Astrocyte (in vitro differentiated cells and primary cell): Measurements from ENCODE around the gene HLA-F. TPM values are rescaled to one million over a fixed set of nuclear protein-coding genes. Genes with fewer than 3 reads are reported as not detected.

Experiments used
- DNase-seq: peaks from one replicate; pipeline ENCODE4 v3.0.0-alpha.2; 2010; ENCODE audit warnings: low read depth
- FAIRE-seq: peaks from 2 replicates; lab custom pipeline; 2011; peaks lifted over from hg19 to GRCh38; lab: Jason Lieb, UNC
- H2AFZ ChIP-seq: 2 replicates; pipeline ENCODE4 v1.6.0; 2012; ENCODE audit warnings: low read depth, low read length, inconsistent platforms
- H3K27ac ChIP-seq: 2 replicates; pipeline ENCODE4 v1.5.1; 2011; ENCODE audit warnings: low read depth, low read length, inconsistent platforms
- H3K27me3 ChIP-seq: 2 replicates; pipeline ENCODE4 v1.6.0; 2011; ENCODE audit warnings: low read length, inconsistent platforms; ENCODE audit not compliant: insufficient read depth
- H3K36me3 ChIP-seq: 2 replicates; pipeline ENCODE4 v1.5.1; 2011; ENCODE audit warnings: low read length, inconsistent platforms; ENCODE audit not compliant: insufficient read depth
- H3K4me1 ChIP-seq: 2 replicates; pipeline ENCODE4 v1.5.1; 2011; ENCODE audit warnings: low read length, inconsistent platforms; ENCODE audit not compliant: insufficient read depth
- H3K4me2 ChIP-seq: 2 replicates; pipeline ENCODE4 v1.6.0; 2012; ENCODE audit warnings: low read length, inconsistent platforms
- H3K4me3 ChIP-seq: 2 replicates; pipeline ENCODE4 v1.5.1; 2011; ENCODE audit warnings: low read depth, mild to moderate bottlenecking, low read length, inconsistent platforms; ENCODE audit not compliant: insufficient read depth
- H3K79me2 ChIP-seq: 2 replicates; pipeline ENCODE4 v1.6.0; 2012; ENCODE audit warnings: mild to moderate bottlenecking, low read length, inconsistent platforms; ENCODE audit not compliant: insufficient read depth
- H3K9ac ChIP-seq: 2 replicates; pipeline ENCODE4 v1.6.0; 2012; ENCODE audit warnings: mild to moderate bottlenecking, low read length, inconsistent platforms
- H3K9me3 ChIP-seq: 2 replicates; pipeline ENCODE4 v1.5.1; 2012; ENCODE audit warnings: low read depth, mild to moderate bottlenecking, low read length, inconsistent platforms; ENCODE audit not compliant: insufficient read depth
- H4K20me1 ChIP-seq: 2 replicates; pipeline ENCODE4 v1.6.0; 2012; ENCODE audit warnings: low read length, inconsistent platforms; ENCODE audit not compliant: insufficient read depth
- H3K27ac Mint-ChIP-seq: one replicate; pipeline ENCODE4 v1.8.0; 2021; ENCODE audit warnings: mild to moderate bottlenecking, mixed read lengths; ENCODE audit not compliant: unreplicated experiment
- H3K27me3 Mint-ChIP-seq: one replicate; pipeline ENCODE4 v1.8.0; 2021; ENCODE audit warnings: low read depth, mixed read lengths; ENCODE audit not compliant: unreplicated experiment
- H3K36me3 Mint-ChIP-seq: one replicate; pipeline ENCODE4 v1.8.0; 2021; ENCODE audit warnings: low read depth, mixed read lengths; ENCODE audit not compliant: unreplicated experiment
- H3K4me1 Mint-ChIP-seq: one replicate; pipeline ENCODE4 v1.8.0; 2021; ENCODE audit warnings: low read depth, mixed read lengths; ENCODE audit not compliant: unreplicated experiment
- H3K4me3 Mint-ChIP-seq: one replicate; pipeline ENCODE4 v1.8.0; 2021; ENCODE audit warnings: mild to moderate bottlenecking, moderate library complexity, mixed read lengths; ENCODE audit not compliant: unreplicated experiment
- H3K9me3 Mint-ChIP-seq: one replicate; pipeline ENCODE4 v1.8.0; 2021; ENCODE audit warnings: mild to moderate bottlenecking, mixed read lengths; ENCODE audit not compliant: unreplicated experiment
- CTCF ChIP-seq: IDR thresholded peaks from 2 replicates; pipeline ENCODE4 v1.5.1; 2011; ENCODE audit warnings: low read depth, mild to moderate bottlenecking, inconsistent platforms, low read length, moderate library complexity; ENCODE audit not compliant: insufficient read depth
- EZH2 ChIP-seq: IDR thresholded peaks from 2 replicates; pipeline ENCODE4 v1.6.1; 2012; ENCODE audit warnings: mild to moderate bottlenecking, low read length, inconsistent platforms; ENCODE audit not compliant: insufficient read depth
- total RNA-seq: library from RNA; stranded (reverse); gene quantifications from 2 replicates; pipeline ENCODE4 v1.2.1, GENCODE V29; 2021

The HLA-F gene
- total RNA-seq, 1 donor from 2014 or later: 7.4 TPM

GRCh38 chr6:29776684-29777083 is 53.5 kb downstream of the HLA-F start:
- H3K4me1 Mint-ChIP-seq: no peaks in the 10 kb centered on the region
- TF ChIP-seq EZH2 (no peak), CTCF (no peak)
- Histone ChIP-seq H3K9me3 (no peaks in the 10 kb centered on the region), H3K27ac (no peak overlapping the region), H3K36me3 (no peaks in the 10 kb centered on the region), H3K4me2 (no peak overlapping the region), H3K4me1 (no peaks in the 10 kb centered on the region), H3K9ac (no peak overlapping the region), H2AFZ (no peak overlapping the region), H3K4me3 (no peak overlapping the region), H3K79me2 (no peaks in the 10 kb centered on the region), H4K20me1 (no peaks in the 10 kb centered on the region), H3K27me3 (no peaks in the 10 kb centered on the region)
- FAIRE-seq (no peak), DNase-seq (no peak)
- H3K27ac Mint-ChIP-seq: no peak overlapping the region
- no peak overlapping the region for H3K4me3 Mint-ChIP-seq
- peaks cover 11% of the 10 kb centered on the region for H3K27me3 Mint-ChIP-seq
- peaks cover 7% of the 10 kb centered on the region for H3K9me3 Mint-ChIP-seq
- H3K36me3 Mint-ChIP-seq: peaks cover 6% of the 10 kb centered on the region

Other genes starting within 250 kb of the HLA-F start
- gene MAS1L, start 235.5 kb upstream of the HLA-F start, total RNA-seq: not detected in 2 replicates
- 9.9 and 13.2 TPM in 2 replicates for gene UBD, start 163.7 kb upstream of the HLA-F start, total RNA-seq
- gene OR2H2, start 138.3 kb upstream of the HLA-F start, total RNA-seq: not detected in 2 replicates
- gene GABBR1, start 90.3 kb upstream of the HLA-F start, total RNA-seq: 61.4 and 66.3 TPM in 2 replicates
- gene MOG, start 66.3 kb upstream of the HLA-F start, total RNA-seq: not detected in 2 replicates
- gene ZFP57, start 42.3 kb upstream of the HLA-F start, total RNA-seq: 0.36 and 0.50 TPM in 2 replicates
- gene HLA-G, start 104.4 kb downstream of the HLA-F start, total RNA-seq: 0.79 and 0.89 TPM in 2 replicates
- gene HLA-A, start 219.1 kb downstream of the HLA-F start, total RNA-seq: 327 and 501 TPM in 2 replicates